Measurements from ENCODE around the gene LYVE1.

LYVE1 gene

GRCh38 chr11:10519630-10520029, 48.8 kb downstream of the LYVE1 start:
- no peak for DNase-seq

GRCh38 chr11:10518891-10519290, 49.6 kb downstream of the LYVE1 start:
- no peak for DNase-seq

- no peak for DNase-seq
Observed at GRCh38 chr11:10518123-10518522, 50.3 kb downstream of the LYVE1 start.

GRCh38 chr11:10515418-10515817, 53.0 kb downstream of the LYVE1 start:
- DNase-seq: no peak

GRCh38 chr11:10514709-10515108, 53.8 kb downstream of the LYVE1 start:
- no peak for DNase-seq

- DNase-seq: no peak
Observed at GRCh38 chr11:10514202-10514601, 54.3 kb downstream of the LYVE1 start.

GRCh38 chr11:10511181-10511621, 57.3 kb downstream of the LYVE1 start:
- DNase-seq: no peak
